Measurements from ENCODE around the gene RBM25.

The RBM25 gene

DNA sequence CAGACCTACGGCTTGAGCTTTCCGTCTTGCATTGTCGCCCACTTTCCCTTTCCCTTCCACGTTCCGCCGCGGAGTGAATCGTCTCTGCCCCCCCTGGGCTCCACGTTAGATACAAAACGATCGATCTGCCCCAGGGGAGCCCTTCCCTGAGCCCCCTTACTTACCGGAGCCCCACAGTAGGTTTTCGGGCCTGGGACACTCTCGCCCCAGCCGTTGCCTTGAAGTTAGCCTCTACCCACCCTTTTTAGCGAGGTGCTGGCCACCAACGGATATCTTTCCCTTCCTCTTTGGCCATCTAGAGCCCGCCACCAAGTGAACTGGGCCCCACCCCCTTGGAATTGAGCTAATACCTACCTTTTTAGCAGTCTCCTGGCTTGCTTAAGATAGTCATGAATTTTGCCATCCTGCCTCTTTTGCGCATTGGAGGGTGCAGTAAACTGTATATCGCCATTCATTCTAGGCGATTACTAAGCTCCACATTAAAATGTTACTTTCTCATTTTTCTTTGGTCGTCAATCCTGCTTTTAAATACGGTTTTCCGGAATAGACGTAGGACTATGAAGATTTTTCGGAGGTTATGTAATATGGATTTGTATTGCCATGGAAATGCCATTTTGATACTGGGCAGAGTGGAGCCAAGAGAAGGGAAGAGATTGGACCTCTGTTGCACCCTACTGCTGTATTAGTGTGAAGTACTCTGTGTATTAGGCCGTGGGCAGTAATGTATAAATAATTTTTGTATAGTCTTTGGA, 764 bp downstream of the RBM25 start:
- peak overlapping the region; percentile 51 for H2BK120ac ChIP-seq (ENCODE audit: low read depth, low read length)
- H3K18ac ChIP-seq (ENCODE audit: low read depth in 1 of 2, low read length in 2 of 2): peak overlapping the region; percentile 67 to 79
- peaks cover 3 to 8% of the 10 kb centered on the region in 2 experiments for H3K36me3 ChIP-seq (ENCODE audit: control insufficient read depth in 1 of 2, insufficient read depth in 2 of 2, low read depth in 1 of 2, low read length in 2 of 2)
- H3K79me1 ChIP-seq (replicated peaks; ENCODE audit: low read length, poor library complexity, severe bottlenecking): peaks cover 1% of the 10 kb centered on the region
- peak overlapping the region; percentile 82 to 84 for H3K4ac ChIP-seq (ENCODE audit: low read depth in 1 of 2, low read length in 2 of 2)
- no peak overlapping the region for H2BK5ac ChIP-seq (ENCODE audit: low read depth, low read length, poor library complexity, severe bottlenecking)
- WGBS: under 1% methylated on average over 25 of the region's 27 CpGs
- H3K9ac ChIP-seq (ENCODE audit: low read length): peak overlapping the region; percentile 99
- H2BK15ac ChIP-seq (ENCODE audit: low read depth, poor library complexity, severe bottlenecking): no peak overlapping the region
- H3K4me3 ChIP-seq (ENCODE audit: insufficient read depth in 1 of 2, low read depth in 1 of 2, low read length in 2 of 2): peak overlapping the region; percentile 69 to 94
- H2AFZ ChIP-seq (ENCODE audit: low read depth, low read length): no peak overlapping the region
- peak overlapping the region; percentile 45 for H2AK5ac ChIP-seq (ENCODE audit: low read length, severe bottlenecking)
- no peaks in the 10 kb centered on the region for H3K9me3 ChIP-seq (ENCODE audit: control insufficient read depth, low read length)
- peak overlapping the region; percentile 36 for H4K8ac ChIP-seq (ENCODE audit: low read length)
- H3K4me2 ChIP-seq (ENCODE audit: low read length, poor library complexity, severe bottlenecking): peak overlapping the region; percentile 76
- peak; percentile 63 for DNase-seq
- H2BK12ac ChIP-seq (ENCODE audit: low read length in 2 of 2): no peak overlapping the region
- no peak overlapping the region for H3K14ac ChIP-seq (ENCODE audit: low read length in 2 of 2)
- H3K27ac ChIP-seq (ENCODE audit: low read length, poor library complexity, severe bottlenecking): peak overlapping the region; percentile 94
- H3K27me3 ChIP-seq (ENCODE audit: control insufficient read depth in 1 of 2, insufficient read depth in 1 of 2, low read length in 2 of 2): no peaks in the 10 kb centered on the region
- H3K4me1 ChIP-seq (ENCODE audit: control insufficient read depth, insufficient read depth, low read depth, low read length): peaks cover 9% of the 10 kb centered on the region
- peak overlapping the region; percentile 78 for H4K91ac ChIP-seq (ENCODE audit: low read length)
- peak overlapping the region in 1 of 2 experiments; percentile 74 for H3K23ac ChIP-seq (ENCODE audit: low read length in 2 of 2)

DNA sequence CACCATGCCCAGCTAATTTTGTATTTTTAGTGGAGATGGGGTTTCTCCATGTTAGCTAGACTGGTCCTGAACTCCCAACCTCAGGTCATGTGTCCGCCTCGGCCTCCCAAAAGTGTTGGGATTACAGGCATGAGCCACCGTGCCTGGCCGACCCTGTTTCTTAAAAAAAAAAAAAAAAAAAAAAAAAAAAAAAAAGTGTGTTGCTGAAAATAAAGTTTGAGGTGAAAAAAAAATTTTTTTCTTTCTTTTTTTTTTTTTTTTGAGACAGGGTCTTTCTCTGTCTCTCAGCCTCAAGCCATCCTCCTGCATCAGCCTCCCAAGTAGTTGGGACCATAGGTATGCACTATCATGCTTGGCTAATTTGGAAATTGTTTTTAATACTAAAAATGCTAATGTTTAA, 11.3 kb downstream of the RBM25 start:
- H2BK5ac ChIP-seq (ENCODE audit: low read depth, low read length, poor library complexity, severe bottlenecking): no peak overlapping the region
- no peak overlapping the region for H3K4ac ChIP-seq (ENCODE audit: low read depth in 1 of 2, low read length in 2 of 2)
- WGBS: 100% methylated on average over 4 of the region's 4 CpGs
- no peak overlapping the region for H3K4me3 ChIP-seq (ENCODE audit: insufficient read depth in 1 of 2, low read depth in 1 of 2, low read length in 2 of 2)
- H3K9ac ChIP-seq (ENCODE audit: low read length): no peak overlapping the region
- H2BK15ac ChIP-seq (ENCODE audit: low read depth, poor library complexity, severe bottlenecking): no peak overlapping the region
- H3K23ac ChIP-seq (ENCODE audit: low read length in 2 of 2): no peak overlapping the region
- no peaks in the 10 kb centered on the region for H3K79me1 ChIP-seq (replicated peaks; ENCODE audit: low read length, poor library complexity, severe bottlenecking)
- no peak overlapping the region for H2AK5ac ChIP-seq (ENCODE audit: low read length, severe bottlenecking)
- H3K4me1 ChIP-seq (ENCODE audit: control insufficient read depth, insufficient read depth, low read depth, low read length): peaks cover 3% of the 10 kb centered on the region
- H2AFZ ChIP-seq (ENCODE audit: low read depth, low read length): no peak overlapping the region
- H4K91ac ChIP-seq (ENCODE audit: low read length): no peak overlapping the region
- H3K9me3 ChIP-seq (ENCODE audit: control insufficient read depth, low read length): no peaks in the 10 kb centered on the region
- no peak for DNase-seq
- no peak overlapping the region for H3K27ac ChIP-seq (ENCODE audit: low read length, poor library complexity, severe bottlenecking)
- H4K8ac ChIP-seq (ENCODE audit: low read length): no peak overlapping the region
- H2BK12ac ChIP-seq (ENCODE audit: low read length in 2 of 2): no peak overlapping the region
- no peaks in the 10 kb centered on the region for H3K27me3 ChIP-seq (ENCODE audit: control insufficient read depth in 1 of 2, insufficient read depth in 1 of 2, low read length in 2 of 2)
- peaks cover 38 to 56% of the 10 kb centered on the region in 2 experiments for H3K36me3 ChIP-seq (ENCODE audit: control insufficient read depth in 1 of 2, insufficient read depth in 2 of 2, low read depth in 1 of 2, low read length in 2 of 2)
- H2BK120ac ChIP-seq (ENCODE audit: low read depth, low read length): no peak overlapping the region
- H3K4me2 ChIP-seq (ENCODE audit: low read length, poor library complexity, severe bottlenecking): no peak overlapping the region
- no peak overlapping the region for H3K14ac ChIP-seq (ENCODE audit: low read length in 2 of 2)
- H3K18ac ChIP-seq (ENCODE audit: low read depth in 1 of 2, low read length in 2 of 2): no peak overlapping the region

DNA sequence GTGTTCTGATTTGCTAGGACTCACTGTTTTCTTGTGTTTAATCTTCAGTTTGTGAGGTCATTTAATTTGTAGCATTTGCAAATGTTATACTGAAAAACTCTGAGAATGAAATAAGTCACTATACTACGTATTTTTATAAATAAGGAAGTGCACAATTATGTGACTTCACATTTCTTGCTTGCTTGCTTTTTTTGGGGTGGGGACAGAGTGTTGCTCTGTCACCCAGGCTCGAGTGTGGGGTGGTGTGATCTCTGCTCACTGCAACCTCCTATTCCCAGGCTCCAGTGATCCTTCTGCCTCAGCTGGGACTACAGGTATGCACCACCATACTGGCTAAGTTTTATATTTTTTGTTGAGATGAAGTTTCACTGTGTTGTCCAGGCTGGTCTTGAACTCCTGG, 32.7 kb downstream of the RBM25 start:
- Histone ChIP-seq H2BK12ac (ENCODE audit: low read length in 2 of 2) (no peak overlapping the region), H2BK15ac (ENCODE audit: low read depth, poor library complexity, severe bottlenecking) (no peak overlapping the region), H2BK5ac (ENCODE audit: low read depth, low read length, poor library complexity, severe bottlenecking) (no peak overlapping the region), H3K4me1 (ENCODE audit: control insufficient read depth, insufficient read depth, low read depth, low read length) (no peaks in the 10 kb centered on the region), H3K27me3 (ENCODE audit: control insufficient read depth in 1 of 2, insufficient read depth in 1 of 2, low read length in 2 of 2) (no peaks in the 10 kb centered on the region), H3K14ac (ENCODE audit: low read length in 2 of 2) (no peak overlapping the region), H4K8ac (ENCODE audit: low read length) (no peak overlapping the region), H3K36me3 (ENCODE audit: control insufficient read depth in 1 of 2, insufficient read depth in 2 of 2, low read depth in 1 of 2, low read length in 2 of 2) (peaks cover 34 to 70% of the 10 kb centered on the region in 2 experiments), H3K9me3 (ENCODE audit: control insufficient read depth, low read length) (no peaks in the 10 kb centered on the region), H3K4me2 (ENCODE audit: low read length, poor library complexity, severe bottlenecking) (no peak overlapping the region), H3K4ac (ENCODE audit: low read depth in 1 of 2, low read length in 2 of 2) (no peak overlapping the region), H3K4me3 (ENCODE audit: insufficient read depth in 1 of 2, low read depth in 1 of 2, low read length in 2 of 2) (no peak overlapping the region), H2AK5ac (ENCODE audit: low read length, severe bottlenecking) (no peak overlapping the region), H4K91ac (ENCODE audit: low read length) (no peak overlapping the region), H3K23ac (ENCODE audit: low read length in 2 of 2) (no peak overlapping the region), H3K79me1 (replicated peaks; ENCODE audit: low read length, poor library complexity, severe bottlenecking) (peaks cover 8% of the 10 kb centered on the region), H3K27ac (ENCODE audit: low read length, poor library complexity, severe bottlenecking) (no peak overlapping the region), H3K18ac (ENCODE audit: low read depth in 1 of 2, low read length in 2 of 2) (no peak overlapping the region), H2BK120ac (ENCODE audit: low read depth, low read length) (no peak overlapping the region), H2AFZ (ENCODE audit: low read depth, low read length) (no peak overlapping the region), H3K9ac (ENCODE audit: low read length) (no peak overlapping the region)
- DNase-seq: no peak
- 100% methylated on average over 1 of the region's 2 CpGs for WGBS

DNA sequence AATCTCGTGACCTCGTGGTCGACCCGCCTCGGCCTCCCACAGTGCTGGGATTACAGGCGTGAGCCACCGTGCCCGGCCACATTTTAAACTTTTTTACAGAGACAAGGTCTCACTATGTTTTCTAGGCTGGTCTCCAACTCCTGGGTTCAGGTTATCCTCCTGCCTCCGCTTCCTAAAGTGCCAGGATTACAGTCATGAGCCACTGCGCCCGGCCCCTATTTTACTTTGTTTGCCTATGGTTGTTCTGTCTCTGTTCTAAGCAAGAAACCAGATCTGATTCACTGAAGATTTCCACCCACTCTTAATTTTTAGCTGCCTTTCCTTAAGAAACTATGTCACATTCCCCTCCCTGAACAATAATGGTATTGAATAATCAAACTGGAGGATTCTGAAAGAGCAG, 39.1 kb downstream of the RBM25 start:
- Histone ChIP-seq H4K91ac (ENCODE audit: low read length) (no peak overlapping the region), H2AFZ (ENCODE audit: low read depth, low read length) (no peak overlapping the region), H2BK15ac (ENCODE audit: low read depth, poor library complexity, severe bottlenecking) (no peak overlapping the region), H3K36me3 (ENCODE audit: control insufficient read depth in 1 of 2, insufficient read depth in 2 of 2, low read depth in 1 of 2, low read length in 2 of 2) (peaks cover 22 to 77% of the 10 kb centered on the region in 2 experiments), H3K4me2 (ENCODE audit: low read length, poor library complexity, severe bottlenecking) (no peak overlapping the region), H3K4ac (ENCODE audit: low read depth in 1 of 2, low read length in 2 of 2) (no peak overlapping the region), H3K4me3 (ENCODE audit: insufficient read depth in 1 of 2, low read depth in 1 of 2, low read length in 2 of 2) (no peak overlapping the region), H3K27ac (ENCODE audit: low read length, poor library complexity, severe bottlenecking) (no peak overlapping the region), H3K9me3 (ENCODE audit: control insufficient read depth, low read length) (no peaks in the 10 kb centered on the region), H3K79me1 (replicated peaks; ENCODE audit: low read length, poor library complexity, severe bottlenecking) (peaks cover 13% of the 10 kb centered on the region), H2BK120ac (ENCODE audit: low read depth, low read length) (no peak overlapping the region), H2BK5ac (ENCODE audit: low read depth, low read length, poor library complexity, severe bottlenecking) (no peak overlapping the region), H3K23ac (ENCODE audit: low read length in 2 of 2) (no peak overlapping the region), H2BK12ac (ENCODE audit: low read length in 2 of 2) (no peak overlapping the region), H3K4me1 (ENCODE audit: control insufficient read depth, insufficient read depth, low read depth, low read length) (no peaks in the 10 kb centered on the region), H3K9ac (ENCODE audit: low read length) (no peak overlapping the region), H4K8ac (ENCODE audit: low read length) (no peak overlapping the region), H2AK5ac (ENCODE audit: low read length, severe bottlenecking) (no peak overlapping the region), H3K27me3 (ENCODE audit: control insufficient read depth in 1 of 2, insufficient read depth in 1 of 2, low read length in 2 of 2) (no peaks in the 10 kb centered on the region), H3K14ac (ENCODE audit: low read length in 2 of 2) (no peak overlapping the region), H3K18ac (ENCODE audit: low read depth in 1 of 2, low read length in 2 of 2) (no peak overlapping the region)
- no peak for DNase-seq
- WGBS: 99% methylated on average over 11 of the region's 11 CpGs

Measured in mesenchymal stem cell (in vitro differentiated cells and primary cell).